HG02623 (cell line): Measurements from ENCODE around the gene OR6A2.
"Not testable (repeated sequence)": the region's sequence is repeated elsewhere in the genome, so short reads cannot be mapped to it uniquely, and the experiment has no call there.

Experiments used
- ATAC-seq: cut with Tn5 transposase; IDR thresholded peaks from one replicate; pipeline ENCODE4 v1.9.1; 2021; ENCODE audit warnings: moderate library complexity; ENCODE audit not compliant: unreplicated experiment

The OR6A2 gene

GRCh38 chr11:6799402-6799801 is at the start of gene OR6A2:
TSS of gene OR6A2 (minus strand) at chr11:6799689. CDS start at chr11:6795708, 3,981 bp downstream.
- no peak for ATAC-seq

- no peak for ATAC-seq
These were observed 45.9 kb upstream of the OR6A2 start, which contains the start of gene OR10A5 for GRCh38 chr11:6845383-6845782. TSS of gene OR10A5 (plus strand) at chr11:6845683. CDS start at chr11:6845683, 0 bp downstream.

- no peak for ATAC-seq
These were observed 44.9 kb upstream of the OR6A2 start for GRCh38 chr11:6844356-6844755.

- no peak for ATAC-seq
These were observed 44.2 kb upstream of the OR6A2 start for GRCh38 chr11:6843670-6844069.

DNA sequence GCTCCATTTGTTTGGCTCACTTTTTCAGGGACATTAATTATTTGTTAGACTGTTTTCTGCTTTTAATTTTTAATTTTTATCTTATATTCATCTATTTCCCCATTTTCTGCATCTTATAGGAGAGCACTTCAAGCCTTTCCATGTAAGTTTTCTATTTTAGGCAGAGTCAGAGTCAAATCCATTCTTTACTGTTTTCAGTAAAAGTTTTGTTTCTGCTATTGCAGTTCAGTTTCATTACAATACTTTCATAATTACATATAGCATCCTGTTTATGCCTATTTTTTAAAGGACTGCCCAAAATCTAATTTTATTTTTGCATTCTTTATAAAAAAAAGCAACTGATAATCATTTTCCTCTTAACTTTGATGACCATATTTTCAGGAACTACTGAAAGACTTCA is 42.2 kb upstream of the OR6A2 start:
- no peak for ATAC-seq

DNA sequence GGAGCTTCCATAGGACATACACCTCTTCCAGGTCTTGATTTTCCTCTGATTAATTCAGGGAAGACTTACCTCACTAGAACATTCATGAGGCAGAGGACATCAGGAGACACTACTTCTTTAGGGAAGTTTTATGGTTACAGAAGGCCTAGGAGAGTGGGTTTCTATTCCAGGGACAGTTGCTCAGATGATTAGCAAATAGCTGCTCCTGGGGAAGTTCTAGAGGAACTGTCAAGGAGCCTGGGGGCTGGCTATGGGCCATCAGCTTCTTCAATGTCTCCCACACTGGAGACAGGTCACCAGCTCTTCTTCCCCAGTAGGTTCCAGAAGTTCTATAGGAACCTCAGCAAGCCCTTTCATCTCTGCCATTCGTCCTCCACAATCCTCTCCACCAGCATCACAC is 34.5 kb upstream of the OR6A2 start:
- no peak for ATAC-seq

DNA sequence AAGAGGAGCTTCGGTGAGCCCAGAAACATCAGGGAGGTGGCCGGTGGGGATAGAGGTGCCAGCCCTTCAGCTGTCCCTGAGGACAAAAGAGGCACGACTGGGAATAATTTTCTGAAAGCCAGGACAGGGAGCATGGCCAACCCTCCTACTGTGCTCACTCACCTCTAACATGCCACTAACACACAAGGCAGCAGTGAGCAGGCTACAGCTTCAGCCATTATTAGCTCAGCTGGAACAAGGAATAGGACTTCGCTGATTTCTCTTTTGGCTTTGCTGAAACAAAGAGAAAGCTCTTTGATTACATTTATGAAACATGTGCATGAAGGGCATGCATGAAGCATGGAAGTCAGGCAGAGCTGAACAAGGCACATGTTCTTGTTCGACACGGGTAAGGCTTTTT is 33.9 kb upstream of the OR6A2 start:
- ATAC-seq: no peak

GRCh38 chr11:6828103-6828502 is 28.6 kb upstream of the OR6A2 start:
- ATAC-seq: no peak

GRCh38 chr11:6825231-6825744 is 25.8 kb upstream of the OR6A2 start:
- no peak for ATAC-seq

DNA sequence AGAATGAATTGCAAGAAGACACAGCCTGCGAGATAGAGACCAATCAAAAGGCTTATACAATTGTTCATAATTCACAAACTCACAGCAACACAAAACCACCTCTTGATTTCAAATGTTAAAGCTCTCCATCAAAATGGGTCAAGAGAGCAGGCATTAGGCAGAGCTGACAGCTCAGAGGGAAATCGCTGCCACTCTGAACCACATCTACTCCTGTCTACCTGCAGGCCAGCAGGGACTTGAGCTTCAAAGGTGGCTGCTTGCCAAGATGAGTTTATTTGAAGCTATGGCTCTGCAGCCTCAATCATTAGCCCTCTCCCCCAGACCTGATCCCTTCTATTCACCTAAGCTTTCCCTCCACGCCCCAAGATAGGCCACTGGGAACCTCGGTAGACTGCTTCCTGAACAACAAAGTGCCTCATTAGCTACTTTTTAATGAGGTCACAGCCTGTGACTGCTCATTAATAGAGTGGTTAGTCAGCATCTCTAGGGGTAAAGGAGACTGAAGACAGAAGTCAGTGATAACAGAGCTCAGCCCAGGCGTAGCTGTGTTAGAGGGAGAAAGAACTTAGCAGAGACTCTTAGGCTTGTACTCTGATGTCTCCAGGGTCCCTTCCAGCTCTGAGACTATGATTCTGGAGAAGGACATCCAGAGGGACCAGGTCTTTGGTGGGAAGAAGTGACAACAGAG is 24.8 kb upstream of the OR6A2 start:
- ATAC-seq: no peak

GRCh38 chr11:6818967-6819366 is 19.5 kb upstream of the OR6A2 start:
- no peak for ATAC-seq

DNA sequence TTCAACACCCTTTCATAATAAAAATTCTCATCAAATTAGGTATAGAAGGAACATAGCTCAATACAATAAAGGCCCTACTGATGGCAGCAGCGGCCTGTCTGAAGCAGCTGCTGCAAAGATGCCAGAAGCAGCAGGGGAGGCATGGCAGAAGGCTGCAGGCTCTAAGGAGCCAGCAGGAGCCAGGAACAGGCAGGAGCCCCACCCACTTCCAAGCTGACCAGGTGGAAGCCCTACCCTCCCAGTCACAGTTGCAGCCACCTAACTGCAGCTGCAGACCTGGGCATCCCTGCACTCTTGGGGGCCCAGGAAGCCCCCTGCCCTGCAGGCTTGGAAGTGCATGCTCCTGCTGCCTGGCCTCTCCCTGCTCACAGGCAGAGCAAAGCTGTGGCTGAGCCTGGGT is 18.2 kb upstream of the OR6A2 start:
- no peak for ATAC-seq

- no peak for ATAC-seq
These were observed 14.2 kb upstream of the OR6A2 start for GRCh38 chr11:6813656-6814055.

DNA sequence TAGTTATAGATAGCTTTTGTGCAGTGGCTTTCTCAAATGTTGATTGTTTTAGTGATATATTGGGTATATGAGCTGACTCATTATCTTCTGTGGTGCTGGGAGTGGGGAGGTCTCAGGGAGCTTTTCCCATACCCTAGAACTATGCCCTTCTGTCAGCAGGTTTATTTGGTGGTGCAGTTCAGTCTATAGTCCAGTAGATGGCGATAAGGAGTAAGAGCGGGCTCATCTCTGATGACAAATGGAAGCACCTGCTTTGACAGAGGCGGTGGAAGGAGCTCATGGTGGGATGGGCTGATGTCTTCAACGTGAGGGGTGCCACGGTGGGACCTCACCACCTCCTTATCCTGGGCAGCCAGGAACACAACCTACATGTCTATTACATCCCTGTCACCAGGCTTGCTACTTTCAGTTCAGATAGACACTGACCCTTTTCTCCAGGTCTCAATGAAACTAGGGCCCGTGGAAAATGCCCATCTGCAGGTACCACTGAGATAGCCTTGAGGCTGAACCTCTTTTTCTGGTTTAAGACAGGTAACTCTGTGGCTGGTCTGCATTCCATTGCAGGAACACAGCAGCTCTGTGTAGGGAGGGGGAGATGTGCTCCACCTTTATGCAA is 13.0 kb upstream of the OR6A2 start:
- peak; percentile 87 for ATAC-seq

- not testable (repeated sequence) for ATAC-seq
These were observed 1.6 kb upstream of the OR6A2 start for GRCh38 chr11:6801075-6801474.

DNA sequence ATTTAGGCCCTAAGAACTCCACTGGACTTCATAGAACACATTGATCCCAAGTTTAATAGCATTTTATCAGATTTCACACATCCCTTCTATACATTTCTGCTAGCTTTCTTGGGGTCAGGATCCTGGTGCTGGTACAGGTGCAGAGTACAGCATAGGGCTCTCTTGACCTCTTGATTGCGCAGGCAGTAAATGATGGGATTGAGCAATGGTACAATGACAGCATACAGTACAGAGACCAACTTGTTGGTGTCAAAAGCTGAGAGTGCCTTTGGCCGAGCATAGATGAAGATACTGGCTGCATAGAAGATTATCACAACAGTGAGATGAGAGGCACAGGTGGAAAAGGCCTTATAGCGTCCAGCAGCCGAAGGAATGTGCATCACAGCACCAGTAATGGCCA is 4.8 kb downstream of the OR6A2 start:
- no peak for ATAC-seq

DNA sequence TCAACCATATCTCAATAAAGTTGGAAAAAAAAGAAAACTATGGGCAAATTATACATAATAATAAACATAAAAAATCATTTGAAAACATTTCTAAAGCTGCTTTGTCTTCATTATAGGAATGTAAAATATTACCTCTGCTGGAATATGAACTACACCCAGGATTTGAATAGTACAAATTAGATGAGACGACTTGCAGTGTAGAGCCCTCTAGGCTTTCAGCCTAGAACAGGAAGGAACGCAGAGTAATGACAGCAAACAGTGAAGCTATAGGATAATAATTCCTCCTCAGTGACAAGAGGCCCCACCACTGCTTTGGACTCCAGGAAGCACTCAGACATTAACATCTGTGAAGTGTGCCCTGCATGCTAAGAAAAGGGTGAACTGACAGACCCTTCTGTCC is 8.9 kb downstream of the OR6A2 start:
- no peak for ATAC-seq

- ATAC-seq: no peak
These were observed 16.8 kb downstream of the OR6A2 start, which contains the start of gene OR2AG1 for GRCh38 chr11:6782720-6783119. TSS of gene OR2AG1 (plus strand) at chr11:6783020. CDS start at chr11:6785038, 2,018 bp downstream.

DNA sequence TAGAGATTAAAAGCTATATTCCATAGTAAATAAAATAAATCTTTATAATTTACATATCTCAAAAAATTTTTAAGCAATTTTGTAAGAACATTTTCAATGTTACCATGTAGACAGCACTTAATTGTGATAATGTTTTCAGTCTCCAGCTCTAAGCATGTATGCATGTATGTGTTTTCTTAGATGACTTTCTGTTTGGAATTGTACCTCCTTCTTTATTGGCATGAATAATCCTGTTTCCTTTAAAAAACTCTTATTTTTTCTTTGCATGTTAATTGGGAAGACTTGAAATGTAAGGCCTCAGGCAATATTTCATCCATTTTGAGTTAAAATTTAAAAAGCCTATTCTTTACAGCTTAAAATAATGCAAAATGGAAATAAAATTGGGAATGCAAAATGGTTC is 18.7 kb downstream of the OR6A2 start:
- ATAC-seq: no peak

GRCh38 chr11:6778518-6778917 is 21.0 kb downstream of the OR6A2 start:
- no peak for ATAC-seq

DNA sequence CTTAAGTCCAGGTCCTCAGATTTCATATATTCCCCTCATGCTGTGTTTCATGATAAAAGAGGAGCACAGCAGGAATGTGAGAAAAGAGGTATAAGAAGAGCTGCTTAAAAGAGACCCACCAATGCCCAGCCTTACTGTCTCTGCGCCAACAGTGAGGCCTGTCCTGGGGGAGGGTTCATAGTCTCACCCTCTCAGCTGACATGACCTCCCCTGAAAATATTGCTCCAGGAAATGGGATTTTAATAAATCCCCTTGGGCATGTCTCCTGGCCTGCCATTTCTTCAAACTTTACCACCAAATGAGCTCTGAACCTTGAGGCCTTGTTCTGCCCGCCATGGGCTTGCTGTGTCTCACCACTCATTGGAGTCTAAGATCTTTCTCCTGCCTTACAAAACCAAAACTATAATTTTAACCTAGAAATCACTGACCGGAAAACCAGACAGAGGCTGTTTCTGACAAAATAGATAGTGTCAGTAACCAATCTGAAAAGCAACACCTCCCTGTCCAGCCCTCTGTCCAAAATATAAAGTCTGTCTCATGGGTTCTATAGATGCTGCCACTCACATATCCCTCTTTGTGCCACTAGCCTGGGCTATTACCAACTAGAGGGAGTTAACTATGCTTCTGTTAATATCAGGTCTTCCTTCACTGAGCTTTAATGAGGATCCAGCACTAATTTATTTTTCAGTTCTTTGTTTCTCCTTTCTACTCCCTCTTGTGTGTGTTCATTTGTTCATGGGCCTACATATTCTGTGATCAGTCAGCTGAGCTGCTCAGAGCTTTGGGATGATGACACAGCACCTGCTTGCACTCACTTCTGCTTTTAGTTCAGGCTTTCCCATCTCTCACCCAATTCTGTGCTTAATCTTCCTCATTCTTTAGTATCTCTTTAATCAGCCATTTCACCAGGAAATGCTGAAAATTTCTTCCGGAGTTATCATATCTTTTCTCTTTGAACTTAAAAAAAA is 27.3 kb downstream of the OR6A2 start, which contains the start of gene OR2AG2:
Gene OR2AG2 (minus strand): TSS at position 51 of the 968 bp plus-strand sequence. CDS start 3,019 bp downstream, outside the sequence.
- ATAC-seq: peak; percentile 87
